Dedifferentiated amniotic fluid mesenchymal stem cell (primary cell): Measurements from ENCODE around the gene FRZB.

Source experiments
- DNase-seq: peaks from one replicate; pipeline ENCODE4 v3.0.0-alpha.2; 2016; ENCODE audit errors: extremely low spot score

Gene FRZB

GRCh38 chr2:182798736-182799135 lies 67.7 kb downstream of the FRZB start:
- no peak for DNase-seq

- no peak for DNase-seq
Measured at GRCh38 chr2:182792441-182792840, 74.0 kb downstream of the FRZB start.

GRCh38 chr2:182784777-182785176 lies 81.7 kb downstream of the FRZB start:
- no peak for DNase-seq

GRCh38 chr2:182784058-182784706 lies 82.3 kb downstream of the FRZB start:
- DNase-seq, result no peak
